HFFc6 (cell line): ENCODE data around the gene RFK. TPM values are rescaled to one million over a fixed set of nuclear protein-coding genes. Genes with fewer than 3 reads are reported as not detected.

Experiments used
- DNase-seq: peaks from one replicate; pipeline ENCODE4 v3.0.0-alpha.2; 2018
- H3K27ac Mint-ChIP-seq: 2 replicates; pipeline ENCODE4 v1.8.0; 2020; ENCODE audit warnings: mild to moderate bottlenecking, mixed read lengths
- H3K27me3 Mint-ChIP-seq: 2 replicates; pipeline ENCODE4 v1.8.0; 2021; ENCODE audit warnings: mild to moderate bottlenecking, moderate library complexity, mixed read lengths; ENCODE audit not compliant: insufficient read depth
- H3K36me3 Mint-ChIP-seq: 2 replicates; pipeline ENCODE4 v1.8.0; 2021; ENCODE audit warnings: low read depth, mixed read lengths
- H3K4me1 Mint-ChIP-seq: 2 replicates; pipeline ENCODE4 v1.8.0; 2020; ENCODE audit warnings: low read depth, mixed read lengths
- H3K4me3 Mint-ChIP-seq: 2 replicates; pipeline ENCODE4 v1.8.0; 2020; ENCODE audit warnings: mild to moderate bottlenecking, moderate library complexity, mixed read lengths
- H3K9me3 Mint-ChIP-seq: 2 replicates; pipeline ENCODE4 v1.8.0; 2020; ENCODE audit warnings: mild to moderate bottlenecking, mixed read lengths
- CTCF ChIP-seq: fragments of 200-600 bp; sonication (generic); IDR thresholded peaks from 2 replicates; pipeline ENCODE4 v1.5.0; 2021; ENCODE audit warnings: antibody characterized with exemption, mild to moderate bottlenecking
- total RNA-seq, 6 experiments: library from RNA; stranded (reverse); fragmentation: NEBNext Ultra II Directional; extraction: Animal tissue kit (Norgen Biotek cat#: 25700); gene quantifications; 2 replicates in 1 of 6; 3 replicates in 5 of 6; pipeline ENCODE4 v1.2.3, GENCODE V29; 2021

The RFK gene
- total RNA-seq, 6 experiments from 2014 or later: 16.7 to 19.0 (median 18.1) TPM

- DNase-seq: peak; percentile 8
- peaks cover 22% of the 10 kb centered on the region for H3K4me1 Mint-ChIP-seq
- H3K36me3 Mint-ChIP-seq: peaks cover 4% of the 10 kb centered on the region; the same call in 1 of the 2 replicates
- H3K4me3 Mint-ChIP-seq: no peak overlapping the region
- no peak for TF ChIP-seq CTCF
- H3K27ac Mint-ChIP-seq: peak overlapping the region; percentile 30; the same call in 1 of the 2 replicates
- peaks cover 8% of the 10 kb centered on the region for H3K27me3 Mint-ChIP-seq
- H3K9me3 Mint-ChIP-seq: no peaks in the 10 kb centered on the region; the same call in 1 of the 2 replicates
Measured at GRCh38 chr9:76415154-76415553, 20.9 kb upstream of the RFK start.

DNA sequence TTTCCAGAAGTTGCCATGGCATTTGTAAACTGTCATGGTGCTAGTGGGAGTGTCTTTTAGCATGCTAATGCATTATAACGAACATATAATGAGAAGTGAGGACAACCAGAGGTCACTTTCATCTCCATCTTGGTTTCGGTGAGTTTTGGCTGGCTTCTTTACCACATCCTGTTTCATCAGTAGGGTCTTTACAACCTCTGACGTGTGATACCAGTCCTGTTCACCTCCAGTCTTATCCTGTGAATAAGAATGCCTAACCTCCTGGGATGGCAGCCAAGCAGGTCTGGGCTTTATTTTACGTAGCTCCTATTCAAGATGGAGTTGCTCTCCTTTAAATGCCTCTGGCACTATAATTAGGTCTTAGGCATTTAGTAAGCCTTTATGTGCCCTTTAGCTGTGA is 20.4 kb upstream of the RFK start:
- Mint-ChIP-seq H3K4me1 (peaks cover 22% of the 10 kb centered on the region), H3K27me3 (peaks cover 8% of the 10 kb centered on the region), H3K27ac (peak overlapping the region; percentile 30; the same call in 1 of the 2 replicates), H3K36me3 (peaks cover 4% of the 10 kb centered on the region; the same call in 1 of the 2 replicates), H3K4me3 (no peak overlapping the region), H3K9me3 (no peaks in the 10 kb centered on the region; the same call in 1 of the 2 replicates)
- TF ChIP-seq CTCF: no peak
- peak; percentile 38 for DNase-seq

DNA sequence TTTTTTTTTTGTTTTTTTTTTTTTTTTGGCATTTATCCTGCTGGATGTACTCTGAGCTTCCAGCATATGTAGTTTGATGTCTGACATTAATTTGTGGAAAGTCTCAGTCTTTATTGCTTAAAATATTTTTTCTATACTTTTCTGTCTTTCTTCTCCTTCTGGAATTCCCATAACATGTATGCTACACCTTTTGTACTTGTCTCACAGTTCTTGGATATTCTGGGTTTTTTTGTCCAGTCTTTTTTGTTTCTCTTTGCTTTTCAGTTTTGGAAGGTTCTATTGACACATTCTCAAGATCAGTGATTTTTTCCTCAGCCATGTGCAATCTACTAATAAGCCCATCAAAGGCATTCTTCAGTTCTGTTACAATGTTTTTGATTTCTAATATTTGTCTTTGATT is 19.4 kb upstream of the RFK start:
- H3K27ac Mint-ChIP-seq: no peak overlapping the region
- H3K36me3 Mint-ChIP-seq: peaks cover 4% of the 10 kb centered on the region; the same call in 1 of the 2 replicates
- H3K4me1 Mint-ChIP-seq: peaks cover 22% of the 10 kb centered on the region
- no peaks in the 10 kb centered on the region; the same call in 1 of the 2 replicates for H3K9me3 Mint-ChIP-seq
- DNase-seq: no peak
- no peak overlapping the region for H3K4me3 Mint-ChIP-seq
- no peak for TF ChIP-seq CTCF
- H3K27me3 Mint-ChIP-seq: peaks cover 4% of the 10 kb centered on the region

GRCh38 chr9:76412638-76413037 is 18.4 kb upstream of the RFK start:
- H3K27me3 Mint-ChIP-seq: peaks cover 2% of the 10 kb centered on the region
- peaks cover 4% of the 10 kb centered on the region; the same call in 1 of the 2 replicates for H3K36me3 Mint-ChIP-seq
- peaks cover 22% of the 10 kb centered on the region for H3K4me1 Mint-ChIP-seq
- TF ChIP-seq CTCF: no peak
- no peak overlapping the region for H3K27ac Mint-ChIP-seq
- no peaks in the 10 kb centered on the region; the same call in 1 of the 2 replicates for H3K9me3 Mint-ChIP-seq
- H3K4me3 Mint-ChIP-seq: no peak overlapping the region
- DNase-seq: no peak

DNA sequence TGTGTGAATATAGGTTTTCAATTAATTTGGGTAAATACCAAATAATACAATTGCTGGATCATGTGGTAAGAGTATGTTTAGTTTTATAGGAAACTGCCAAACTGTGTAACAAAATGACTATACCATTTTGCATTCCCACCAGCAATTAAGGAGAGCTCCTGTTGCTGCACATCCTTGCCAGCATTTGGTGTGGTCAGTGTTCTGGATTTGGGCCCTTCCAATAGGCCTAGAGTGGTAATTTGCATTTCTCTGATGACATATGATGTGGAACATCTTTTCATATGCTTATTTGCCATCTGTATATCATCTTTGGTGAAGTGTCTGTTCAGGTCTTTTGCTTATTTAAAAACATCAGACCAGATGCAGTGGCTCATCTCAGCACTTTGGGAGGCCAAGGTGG is 11.6 kb upstream of the RFK start:
- Mint-ChIP-seq H3K36me3 (no peaks in the 10 kb centered on the region), H3K4me3 (no peak overlapping the region)

More for the DNA sequence above, 11.6 kb upstream of the RFK start:
- H3K4me1 Mint-ChIP-seq: peaks cover 25% of the 10 kb centered on the region
- H3K27ac Mint-ChIP-seq: no peak overlapping the region
- TF ChIP-seq CTCF: no peak
- no peaks in the 10 kb centered on the region for H3K9me3 Mint-ChIP-seq
- H3K27me3 Mint-ChIP-seq: no peaks in the 10 kb centered on the region; the same call in 1 of the 2 replicates
- DNase-seq: no peak
